OCI-LY3 (cell line): Measurements from ENCODE around the gene MAN1A2.
A peak's percentile ranks its signal among the peaks of the same experiment; 100 is the strongest.

Source experiments
- CTCF ChIP-seq: fragments of 200-600, 300-600 bp; sonication (generic); IDR thresholded peaks from 2 replicates; pipeline ENCODE4 v1.5.1; 2014; ENCODE audit warnings: antibody characterized with exemption, low read length, low read depth
- EZH2phosphoT487 ChIP-seq: fragments of 200-600 bp; shearing (Covaris generic); IDR thresholded peaks from 2 replicates; pipeline ENCODE4 v1.6.1; 2018; ENCODE audit warnings: antibody characterized with exemption, mixed run types, low read depth

GRCh38 chr1:117512728-117513321 lies 145.6 kb downstream of the MAN1A2 start:
- TF ChIP-seq CTCF = peak; percentile 63
- no peak for TF ChIP-seq EZH2phosphoT487
